Loucy (cell line): ENCODE results near the gene PLS3.

Experiments used
- CTCF ChIP-seq: fragments of 200-600 bp; sonication (generic); conservative IDR thresholded peaks from 2 replicates; pipeline ENCODE4 v1.5.1; 2014; ENCODE audit warnings: mild to moderate bottlenecking, antibody characterized with exemption, low read length
- EZH2phosphoT487 ChIP-seq: fragments of 200-600 bp; IDR thresholded peaks from 2 replicates; pipeline ENCODE4 v1.6.1; 2018; ENCODE audit warnings: antibody characterized with exemption, mild to moderate bottlenecking, moderate library complexity, borderline replicate concordance

GRCh38 chrX:115687595-115687994 is 126.6 kb downstream of the PLS3 start:
- TF ChIP-seq CTCF: no peak
- no peak for TF ChIP-seq EZH2phosphoT487
